Glutamatergic neuron (in vitro differentiated cells): Measurements from ENCODE around the gene COL9A1. TPM values are rescaled to one million over a fixed set of nuclear protein-coding genes. Genes with fewer than 3 reads are reported as not detected.

Source experiments
- DNase-seq: peaks from one replicate; pipeline ENCODE4 v3.0.0; 2022
- H3K27ac Mint-ChIP-seq: one replicate; pipeline ENCODE4 v1.8.0; 2020; ENCODE audit warnings: mild to moderate bottlenecking, mixed read lengths, inconsistent platforms; ENCODE audit not compliant: unreplicated experiment
- H3K27me3 Mint-ChIP-seq: one replicate; pipeline ENCODE4 v1.8.0; 2020; ENCODE audit warnings: mild to moderate bottlenecking, moderate library complexity, mixed read lengths, inconsistent platforms; ENCODE audit not compliant: unreplicated experiment
- H3K36me3 Mint-ChIP-seq: one replicate; pipeline ENCODE4 v1.8.0; 2020; ENCODE audit warnings: mild to moderate bottlenecking, mixed read lengths, inconsistent platforms; ENCODE audit not compliant: unreplicated experiment
- H3K4me1 Mint-ChIP-seq: one replicate; pipeline ENCODE4 v1.8.0; 2020; ENCODE audit warnings: mild to moderate bottlenecking, low read depth, mixed read lengths, inconsistent platforms; ENCODE audit not compliant: unreplicated experiment
- H3K4me3 Mint-ChIP-seq: one replicate; pipeline ENCODE4 v1.8.0; 2020; ENCODE audit warnings: mild to moderate bottlenecking, mixed read lengths, inconsistent platforms; ENCODE audit not compliant: unreplicated experiment
- H3K9me3 Mint-ChIP-seq: one replicate; pipeline ENCODE4 v1.8.0; 2020; ENCODE audit warnings: mild to moderate bottlenecking, moderate library complexity, mixed read lengths, inconsistent platforms; ENCODE audit not compliant: unreplicated experiment
- total RNA-seq: library from RNA; stranded (reverse); fragmentation: NEBNext Ultra II Directional; extraction: Animal tissue kit (Norgen Biotek cat#: 25700); gene quantifications from one replicate; pipeline ENCODE4 v1.2.1, GENCODE V29; 2021; ENCODE audit not compliant: unreplicated experiment
- TF ChIP-seq, protein P1 (sequence below): fragments of 200-600 bp; sonication (generic); IDR thresholded peaks from one replicate; pipeline ENCODE4 v1.5.0; 2021; ENCODE audit not compliant: partially characterized antibody, unreplicated experiment

Gene COL9A1
- total RNA-seq, 1 donor from 2014 or later: 1.8 TPM

DNA sequence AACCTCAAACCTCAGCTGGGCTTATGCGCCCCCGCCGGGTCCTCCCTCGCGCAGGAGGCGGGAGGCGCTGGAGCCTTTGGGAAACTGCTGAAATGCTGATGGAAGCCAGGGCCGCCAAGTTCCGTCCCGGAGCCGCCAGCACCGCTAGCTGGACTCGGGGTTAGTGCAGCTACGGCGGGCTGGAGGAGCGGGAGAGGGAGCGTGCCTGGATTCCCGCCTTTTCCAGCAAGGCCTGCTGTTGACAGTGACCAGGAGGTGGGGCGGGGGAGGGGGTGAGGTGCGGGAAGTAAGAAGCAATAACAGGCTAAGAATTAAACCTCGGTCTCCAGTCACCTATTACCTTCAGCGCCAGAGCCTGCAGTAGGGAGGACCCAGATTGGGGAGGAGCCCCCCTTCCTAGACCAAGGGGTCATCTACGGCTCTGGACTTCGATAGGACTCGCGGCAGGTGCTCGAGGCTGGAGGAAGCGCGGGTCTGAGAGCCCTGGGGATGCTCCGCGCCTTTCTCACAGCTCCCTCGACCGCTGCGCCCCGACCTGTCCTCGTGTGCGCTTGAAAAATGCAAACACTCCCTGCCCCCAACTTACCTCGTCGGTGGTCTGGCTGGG, 20.5 kb downstream of the COL9A1 start:
- H3K36me3 Mint-ChIP-seq: no peaks in the 10 kb centered on the region
- H3K9me3 Mint-ChIP-seq: no peaks in the 10 kb centered on the region
- peak overlapping the region; percentile 83 for H3K4me3 Mint-ChIP-seq
- TF ChIP-seq, protein P1, sequence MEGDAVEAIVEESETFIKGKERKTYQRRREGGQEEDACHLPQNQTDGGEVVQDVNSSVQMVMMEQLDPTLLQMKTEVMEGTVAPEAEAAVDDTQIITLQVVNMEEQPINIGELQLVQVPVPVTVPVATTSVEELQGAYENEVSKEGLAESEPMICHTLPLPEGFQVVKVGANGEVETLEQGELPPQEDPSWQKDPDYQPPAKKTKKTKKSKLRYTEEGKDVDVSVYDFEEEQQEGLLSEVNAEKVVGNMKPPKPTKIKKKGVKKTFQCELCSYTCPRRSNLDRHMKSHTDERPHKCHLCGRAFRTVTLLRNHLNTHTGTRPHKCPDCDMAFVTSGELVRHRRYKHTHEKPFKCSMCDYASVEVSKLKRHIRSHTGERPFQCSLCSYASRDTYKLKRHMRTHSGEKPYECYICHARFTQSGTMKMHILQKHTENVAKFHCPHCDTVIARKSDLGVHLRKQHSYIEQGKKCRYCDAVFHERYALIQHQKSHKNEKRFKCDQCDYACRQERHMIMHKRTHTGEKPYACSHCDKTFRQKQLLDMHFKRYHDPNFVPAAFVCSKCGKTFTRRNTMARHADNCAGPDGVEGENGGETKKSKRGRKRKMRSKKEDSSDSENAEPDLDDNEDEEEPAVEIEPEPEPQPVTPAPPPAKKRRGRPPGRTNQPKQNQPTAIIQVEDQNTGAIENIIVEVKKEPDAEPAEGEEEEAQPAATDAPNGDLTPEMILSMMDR: no peak
- H3K27ac Mint-ChIP-seq: no peak overlapping the region
- H3K4me1 Mint-ChIP-seq: no peaks in the 10 kb centered on the region
- H3K27me3 Mint-ChIP-seq: peaks cover 3% of the 10 kb centered on the region
- peak; percentile 36 for DNase-seq

DNA sequence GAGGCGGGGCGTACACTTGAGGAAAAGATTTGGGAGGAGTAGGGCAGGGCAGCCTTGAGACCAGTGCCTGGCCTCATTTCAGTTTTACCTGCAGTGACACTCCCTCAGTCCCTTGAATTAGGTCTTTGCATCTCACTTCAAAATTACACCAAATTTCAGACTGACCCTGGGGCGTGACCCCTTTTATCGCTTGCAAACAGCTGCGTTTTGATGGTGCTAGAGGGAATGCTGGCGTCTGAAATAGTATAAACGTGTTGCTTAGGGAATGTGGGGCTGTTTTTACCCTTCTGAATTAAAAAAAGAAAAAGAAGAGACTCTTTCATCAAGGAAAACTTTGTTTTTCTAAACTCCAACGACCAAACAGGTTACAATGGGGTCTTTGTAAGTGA, 21.0 kb downstream of the COL9A1 start:
- H3K4me1 Mint-ChIP-seq: no peaks in the 10 kb centered on the region
- peak overlapping the region; percentile 83 for H3K4me3 Mint-ChIP-seq
- no peaks in the 10 kb centered on the region for H3K36me3 Mint-ChIP-seq
- H3K27ac Mint-ChIP-seq: no peak overlapping the region
- peaks cover 3% of the 10 kb centered on the region for H3K27me3 Mint-ChIP-seq
- no peak for DNase-seq
- H3K9me3 Mint-ChIP-seq: no peaks in the 10 kb centered on the region
- TF ChIP-seq, protein P1: no peak

DNA sequence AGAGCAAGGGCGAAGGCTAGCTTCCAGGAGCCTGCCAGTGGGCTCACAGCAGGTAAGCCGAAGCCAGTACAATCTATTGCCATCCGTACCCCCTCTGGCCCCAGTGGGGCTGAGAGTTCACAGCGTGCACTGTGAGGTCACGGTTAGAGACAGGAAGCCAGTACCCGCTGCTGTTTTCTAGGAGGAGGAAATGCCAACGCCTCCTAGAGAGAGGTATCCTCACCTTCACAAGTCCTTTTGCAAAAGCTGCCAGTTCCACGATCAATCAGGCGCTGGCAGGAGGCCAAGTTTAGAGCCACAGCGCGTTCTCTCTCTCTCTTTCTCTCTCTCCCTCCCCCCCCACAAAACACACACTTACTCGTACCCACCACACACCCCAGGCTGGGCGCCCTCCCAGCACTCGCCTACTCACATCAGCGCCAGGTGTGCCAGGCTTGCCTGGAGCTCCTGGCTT, 22.5 kb downstream of the COL9A1 start:
- H3K36me3 Mint-ChIP-seq: no peaks in the 10 kb centered on the region
- H3K4me1 Mint-ChIP-seq: no peaks in the 10 kb centered on the region
- H3K9me3 Mint-ChIP-seq: no peaks in the 10 kb centered on the region
- no peak overlapping the region for H3K4me3 Mint-ChIP-seq
- no peak overlapping the region for H3K27ac Mint-ChIP-seq
- peak; percentile 32 for DNase-seq
- TF ChIP-seq, protein P1: no peak
- H3K27me3 Mint-ChIP-seq: peaks cover 3% of the 10 kb centered on the region

DNA sequence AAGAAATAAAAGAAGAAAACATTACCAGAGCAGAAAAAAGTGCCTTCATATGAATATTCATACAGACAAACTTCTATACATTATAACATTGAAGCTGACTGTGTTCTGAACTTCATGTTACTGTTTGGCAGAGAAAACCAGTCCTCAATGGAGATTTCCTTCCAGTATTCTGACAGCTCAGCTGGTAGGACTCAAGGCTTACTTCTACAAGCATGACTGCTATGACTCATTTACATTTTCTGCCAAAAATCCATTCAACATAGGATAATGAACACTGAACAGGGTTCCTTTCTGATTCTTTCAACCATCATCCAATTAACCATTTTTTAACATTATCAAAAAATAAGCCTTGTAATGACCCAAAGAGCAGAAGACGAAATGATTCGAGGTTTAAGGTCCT, 25.4 kb downstream of the COL9A1 start:
- TF ChIP-seq, protein P1: no peak
- H3K27ac Mint-ChIP-seq: no peak overlapping the region
- no peaks in the 10 kb centered on the region for H3K9me3 Mint-ChIP-seq
- no peaks in the 10 kb centered on the region for H3K4me1 Mint-ChIP-seq
- no peaks in the 10 kb centered on the region for H3K36me3 Mint-ChIP-seq
- H3K4me3 Mint-ChIP-seq: no peak overlapping the region
- H3K27me3 Mint-ChIP-seq: peaks cover 3% of the 10 kb centered on the region
- DNase-seq: no peak

DNA sequence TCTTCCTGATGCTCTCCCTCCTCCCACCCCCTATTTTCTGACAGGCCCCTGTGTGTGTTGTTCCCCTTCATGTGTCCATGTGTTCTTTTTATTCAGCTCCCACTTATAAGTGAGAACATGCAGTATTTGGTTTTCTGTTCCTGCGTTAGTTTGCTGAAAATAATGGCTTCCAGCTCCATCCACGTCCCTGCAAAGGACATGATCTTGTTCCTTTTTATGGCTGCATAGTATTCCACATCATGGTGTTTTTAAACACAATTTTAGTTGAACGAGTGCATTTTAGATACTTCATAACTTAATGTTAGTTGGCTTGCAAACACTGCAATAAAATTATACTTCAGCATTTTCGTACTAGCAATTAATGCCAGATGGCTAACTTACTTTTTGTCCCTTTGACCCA, 28.5 kb downstream of the COL9A1 start:
- H3K36me3 Mint-ChIP-seq: no peaks in the 10 kb centered on the region
- no peak overlapping the region for H3K4me3 Mint-ChIP-seq
- no peaks in the 10 kb centered on the region for H3K4me1 Mint-ChIP-seq
- no peak for DNase-seq
- H3K27me3 Mint-ChIP-seq: no peaks in the 10 kb centered on the region
- H3K9me3 Mint-ChIP-seq: no peaks in the 10 kb centered on the region
- no peak overlapping the region for H3K27ac Mint-ChIP-seq
- TF ChIP-seq, protein P1: no peak
